Suprapubic skin (tissue), 3 donors: ENCODE results near the gene PCDHGA2.

ENCODE experiments used
- CTCF ChIP-seq, 2 donors: fragments of 200-600 bp in 1 of 2; fragments of 450-650 bp in 1 of 2; sonication (generic) in 1 of 2; IDR thresholded peaks; one replicate each; pipeline ENCODE4 v1.5.1; 2016 to 2019; ENCODE audit warnings: antibody characterized with exemption in 2 of 2, mild to moderate bottlenecking in 1 of 2, moderate library complexity in 1 of 2
- POLR2A ChIP-seq, 2 donors: fragments of 450-650 bp; IDR thresholded peaks; one replicate each; pipeline ENCODE4 v1.6.1; 2017; ENCODE audit warnings: antibody characterized with exemption in 2 of 2, mild to moderate bottlenecking in 2 of 2, moderate library complexity in 2 of 2

GRCh38 chr5:141362719-141363118 lies 24.2 kb downstream of the PCDHGA2 start:
- no peak for TF ChIP-seq CTCF (IDR thresholded peaks at IDR 0.05)
- no peak for TF ChIP-seq POLR2A (IDR thresholded peaks at IDR 0.05)
